Measurements from ENCODE around the gene KRTAP12-3. TPM values are rescaled to one million over a fixed set of nuclear protein-coding genes. Genes with fewer than 3 reads are reported as not detected.

KRTAP12-3 gene
- polyA plus RNA-seq, 3 donors = not detected

GRCh38 chr21:44619886-44620285 lies 37.8 kb upstream of the KRTAP12-3 start:
- Histone ChIP-seq H3K9me3 (replicated peaks in 1 of 2; ENCODE audit: control insufficient read depth in 1 of 2, insufficient read depth in 1 of 2, low read length in 2 of 2) (peaks cover 18 to 33% of the 10 kb centered on the region in 2 donors), H3K27ac (ENCODE audit: low read depth in 1 of 2, low read length in 2 of 2) (no peak overlapping the region), H3K4me2 (replicated peaks; ENCODE audit: extremely low read depth, low read length, poor library complexity, severe bottlenecking) (no peak overlapping the region), H4K20me1 (ENCODE audit: insufficient read depth, low read length) (no peaks in the 10 kb centered on the region), H3K9ac (ENCODE audit: insufficient read depth, low read length, poor library complexity, severe bottlenecking) (no peak overlapping the region), H2AFZ (ENCODE audit: insufficient read depth, low read depth, low read length, poor library complexity, severe bottlenecking) (no peak overlapping the region), H3K36me3 (replicated peaks in 1 of 2; ENCODE audit: control insufficient read depth in 1 of 2, insufficient read depth in 2 of 2, low read length in 2 of 2) (no peaks in the 10 kb centered on the region), H3K79me2 (ENCODE audit: insufficient read depth, low read length) (no peaks in the 10 kb centered on the region), H3K27me3 (ENCODE audit: control insufficient read depth in 2 of 2, insufficient read depth in 2 of 2, low read length in 2 of 2) (no peaks in the 10 kb centered on the region), H3K4me1 (ENCODE audit: control insufficient read depth in 1 of 2, insufficient read depth in 2 of 2, low read length in 2 of 2) (no peaks in the 10 kb centered on the region), H3K4me3 (replicated peaks in 1 of 3; ENCODE audit: low read depth in 2 of 3, low read length in 3 of 3) (no peak overlapping the region)
- TF ChIP-seq CTCF (IDR thresholded peaks at IDR 0.05) = no peak
- H3K27ac Mint-ChIP-seq = no peak overlapping the region
- 92% methylated on average over 4 of the region's 6 CpGs for WGBS (ENCODE audit: insufficient coverage)
- intact Hi-C loops (cut with micrococcal nuclease) = no loop called here
- H3K36me3 Mint-ChIP-seq = no peaks in the 10 kb centered on the region
- peaks cover 32 to 45% (median 36%) of the 10 kb centered on the region in 7 donors for H3K9me3 Mint-ChIP-seq
- H3K4me1 Mint-ChIP-seq = peaks cover 10% of the 10 kb centered on the region
- no peak overlapping the region for H3K4me3 Mint-ChIP-seq
- no peak for DNase-seq
- H3K27me3 Mint-ChIP-seq (ENCODE audit: low read depth in 3 of 3) = peaks cover 2 to 9% (median 9%) of the 10 kb centered on the region in 3 donors

DNA sequence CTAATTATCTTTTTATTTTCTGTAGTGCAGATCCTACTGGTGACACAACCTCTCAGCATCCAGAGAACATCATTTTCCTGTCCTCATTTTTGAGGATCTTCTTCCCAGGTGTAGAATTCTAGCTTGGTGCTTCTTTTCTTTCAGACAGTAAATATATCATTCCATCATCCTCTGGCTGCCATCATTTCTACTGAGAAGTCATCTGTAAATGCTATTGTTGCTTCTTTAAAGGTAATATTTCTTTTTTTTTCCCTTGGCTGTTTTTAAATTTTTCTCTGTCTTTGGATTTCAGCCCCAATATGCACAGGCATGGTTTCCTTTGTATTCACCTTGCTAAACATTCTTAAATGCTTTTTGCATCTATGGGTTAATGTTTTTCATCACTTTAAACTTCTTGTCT lies 34.2 kb upstream of the KRTAP12-3 start:
- peaks cover 3% of the 10 kb centered on the region for H3K4me1 Mint-ChIP-seq
- Histone ChIP-seq H3K27me3 (ENCODE audit: control insufficient read depth in 2 of 2, insufficient read depth in 2 of 2, low read length in 2 of 2) (no peaks in the 10 kb centered on the region), H2AFZ (ENCODE audit: insufficient read depth, low read depth, low read length, poor library complexity, severe bottlenecking) (no peak overlapping the region), H3K4me2 (replicated peaks; ENCODE audit: extremely low read depth, low read length, poor library complexity, severe bottlenecking) (no peak overlapping the region), H3K4me3 (replicated peaks in 1 of 3; ENCODE audit: low read depth in 2 of 3, low read length in 3 of 3) (no peak overlapping the region), H3K4me1 (ENCODE audit: control insufficient read depth in 1 of 2, insufficient read depth in 2 of 2, low read length in 2 of 2) (no peaks in the 10 kb centered on the region), H3K36me3 (replicated peaks in 1 of 2; ENCODE audit: control insufficient read depth in 1 of 2, insufficient read depth in 2 of 2, low read length in 2 of 2) (no peaks in the 10 kb centered on the region), H3K9me3 (replicated peaks in 1 of 2; ENCODE audit: control insufficient read depth in 1 of 2, insufficient read depth in 1 of 2, low read length in 2 of 2) (peaks cover 25 to 33% of the 10 kb centered on the region in 2 donors), H3K9ac (ENCODE audit: insufficient read depth, low read length, poor library complexity, severe bottlenecking) (no peak overlapping the region), H4K20me1 (ENCODE audit: insufficient read depth, low read length) (no peaks in the 10 kb centered on the region), H3K79me2 (ENCODE audit: insufficient read depth, low read length) (no peaks in the 10 kb centered on the region), H3K27ac (ENCODE audit: low read depth in 1 of 2, low read length in 2 of 2) (no peak overlapping the region)
- intact Hi-C loops (cut with micrococcal nuclease) = no loop called here
- H3K4me3 Mint-ChIP-seq = no peak overlapping the region
- H3K27ac Mint-ChIP-seq = no peak overlapping the region
- no peak for TF ChIP-seq CTCF (IDR thresholded peaks at IDR 0.05)
- H3K9me3 Mint-ChIP-seq = peaks cover 40 to 57% (median 43%) of the 10 kb centered on the region in 7 donors
- peaks cover 4 to 14% (median 14%) of the 10 kb centered on the region in 3 donors for H3K27me3 Mint-ChIP-seq (ENCODE audit: low read depth in 3 of 3)
- no peak for DNase-seq
- no peaks in the 10 kb centered on the region for H3K36me3 Mint-ChIP-seq
